Measurements from ENCODE around the gene TNNI2.

TNNI2 gene

GRCh38 chr11:1822648-1823375 lies 16.0 kb upstream of the TNNI2 start:
- no peak for DNase-seq

GRCh38 chr11:1823376-1824220 lies 15.2 kb upstream of the TNNI2 start:
- DNase-seq: no peak

- no peak for DNase-seq
Observed at GRCh38 chr11:1824221-1825038, 14.4 kb upstream of the TNNI2 start.

GRCh38 chr11:1825039-1825740 lies 13.6 kb upstream of the TNNI2 start:
- peak; percentile 15 to 54 for DNase-seq

GRCh38 chr11:1825785-1826451 lies 12.9 kb upstream of the TNNI2 start:
- DNase-seq: no peak

DNA sequence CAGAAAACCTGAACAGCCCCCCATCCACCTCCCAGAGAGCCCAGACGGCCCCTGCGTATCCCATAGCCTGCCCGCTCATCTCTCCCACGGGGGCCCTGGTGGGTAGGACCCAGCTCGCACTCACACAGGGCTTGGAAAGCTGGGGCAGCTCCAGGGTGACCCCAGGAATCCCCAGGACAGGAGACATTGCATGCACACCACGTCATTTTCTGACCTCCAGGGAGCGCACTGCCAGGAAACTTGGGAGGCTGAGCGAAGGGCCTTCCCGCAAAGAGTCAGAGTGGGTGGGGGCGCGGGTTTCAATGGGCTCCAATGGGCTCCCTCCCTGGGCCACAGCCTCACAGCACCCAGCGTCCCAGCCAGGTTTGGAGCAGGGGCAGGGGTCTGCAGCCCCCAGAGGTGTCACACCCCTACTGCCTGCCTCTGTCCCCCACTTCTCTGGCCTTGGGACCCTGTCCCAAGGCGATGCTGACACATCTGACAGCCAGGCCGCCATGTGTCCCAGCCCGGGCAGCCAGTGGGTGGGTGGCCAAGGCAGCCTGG lies 12.2 kb upstream of the TNNI2 start:
- DNase-seq: no peak

- no peak for DNase-seq
Observed at GRCh38 chr11:1827095-1827813, 11.5 kb upstream of the TNNI2 start.

- no peak for DNase-seq
Observed at GRCh38 chr11:1827931-1828330, 10.8 kb upstream of the TNNI2 start.

GRCh38 chr11:1828542-1828941 lies 10.2 kb upstream of the TNNI2 start:
- no peak for DNase-seq

DNA sequence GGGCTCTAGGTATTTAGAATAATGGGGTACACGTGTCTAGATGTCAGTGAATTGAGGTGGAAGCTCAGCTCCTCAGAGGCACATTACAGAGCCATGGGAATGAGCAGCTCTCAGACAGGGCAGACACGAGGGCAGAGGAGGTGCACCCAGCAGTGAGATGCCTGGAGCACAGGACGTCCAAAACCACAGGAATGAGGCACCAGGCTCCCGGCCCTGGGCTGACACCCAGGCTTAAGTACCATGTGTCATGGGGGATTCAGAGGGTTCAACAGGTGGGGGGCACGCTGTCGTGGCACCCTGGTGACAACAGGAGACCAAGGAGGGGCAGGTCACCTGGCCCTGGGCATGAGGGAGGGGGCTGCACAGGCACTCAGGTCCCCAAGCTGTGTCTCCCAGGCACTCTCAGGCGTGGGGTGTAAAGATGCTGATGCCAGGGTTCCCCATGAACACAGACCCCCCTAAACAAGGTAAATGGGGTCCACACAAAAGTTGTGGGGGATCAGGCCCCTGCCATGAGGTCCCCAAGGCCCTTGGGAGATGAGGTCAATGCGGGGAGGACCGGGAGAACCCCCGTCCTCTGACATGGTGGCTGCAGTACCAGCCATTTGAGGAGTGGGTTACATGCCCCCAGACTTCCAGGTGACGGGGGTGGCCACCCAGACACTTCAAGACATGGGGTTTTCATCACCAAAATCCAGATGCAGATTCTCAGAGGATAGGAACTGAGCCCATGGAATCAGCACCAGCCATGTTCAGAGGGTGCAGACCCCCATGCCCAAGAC lies 9.6 kb upstream of the TNNI2 start:
- no peak for DNase-seq

DNA sequence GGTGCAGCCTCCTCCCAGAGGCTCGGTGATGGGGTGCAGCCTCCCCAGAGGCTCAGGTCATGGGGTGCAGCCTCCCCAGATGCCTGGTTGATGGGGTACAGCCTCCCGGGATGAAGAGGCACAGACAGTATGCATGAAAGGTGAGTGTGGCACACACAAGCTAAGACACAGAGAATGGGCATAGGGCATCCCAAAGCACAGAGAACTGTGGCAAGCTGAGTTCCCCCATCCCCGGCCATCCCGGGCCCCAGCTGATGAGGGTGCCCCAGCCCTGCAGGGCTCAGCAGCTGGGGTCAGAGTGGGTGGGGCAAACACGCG lies 8.8 kb upstream of the TNNI2 start:
- no peak for DNase-seq

DNA sequence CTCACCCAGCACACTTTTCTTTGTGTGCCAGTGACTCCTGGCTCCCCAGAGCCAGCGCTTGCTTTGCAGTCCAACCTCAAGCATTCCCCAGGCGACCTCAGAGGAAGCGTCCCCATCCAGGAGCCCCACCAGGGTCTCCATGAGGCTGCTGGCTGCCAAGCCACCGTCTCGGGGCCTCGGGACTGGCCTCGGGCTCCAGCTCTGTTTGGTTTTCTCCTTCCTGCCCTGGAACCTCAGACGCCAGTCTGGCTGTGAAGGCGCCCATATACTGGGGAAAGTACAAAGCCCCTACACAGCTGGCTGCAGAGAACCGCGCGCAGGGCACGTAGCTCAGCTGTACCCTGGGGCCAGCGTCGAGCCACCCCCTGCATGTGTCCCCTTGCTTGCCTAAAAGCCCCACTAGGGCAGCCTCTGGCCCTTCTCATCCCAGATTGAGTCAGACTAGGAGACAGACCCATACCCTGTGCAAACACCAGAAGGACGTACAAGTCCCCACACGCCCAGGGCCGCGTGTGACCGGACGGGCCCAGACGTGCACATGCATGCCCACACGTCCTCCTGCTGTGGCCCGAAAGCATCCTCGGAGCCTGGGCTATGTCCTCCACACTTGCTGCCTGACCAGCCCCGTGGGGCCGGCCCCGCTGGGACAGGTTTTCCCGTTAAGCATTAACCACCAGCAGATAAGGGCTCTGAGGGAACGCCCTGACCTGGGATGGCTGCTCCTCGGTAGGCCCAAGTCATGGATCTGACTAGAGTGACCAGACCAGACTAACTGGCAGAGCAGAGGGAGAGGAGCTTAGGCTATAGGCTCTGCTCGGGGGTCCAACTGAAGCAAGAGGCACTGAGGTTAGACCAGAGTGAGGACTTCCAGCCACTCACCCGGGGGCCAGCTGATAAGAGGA lies 8.2 kb upstream of the TNNI2 start:
- no peak for DNase-seq

- no peak for DNase-seq
Observed at GRCh38 chr11:1831338-1832210, 7.2 kb upstream of the TNNI2 start.

GRCh38 chr11:1832211-1832919 lies 6.4 kb upstream of the TNNI2 start:
- DNase-seq: peak in 1 of 2 donors; percentile 43

DNA sequence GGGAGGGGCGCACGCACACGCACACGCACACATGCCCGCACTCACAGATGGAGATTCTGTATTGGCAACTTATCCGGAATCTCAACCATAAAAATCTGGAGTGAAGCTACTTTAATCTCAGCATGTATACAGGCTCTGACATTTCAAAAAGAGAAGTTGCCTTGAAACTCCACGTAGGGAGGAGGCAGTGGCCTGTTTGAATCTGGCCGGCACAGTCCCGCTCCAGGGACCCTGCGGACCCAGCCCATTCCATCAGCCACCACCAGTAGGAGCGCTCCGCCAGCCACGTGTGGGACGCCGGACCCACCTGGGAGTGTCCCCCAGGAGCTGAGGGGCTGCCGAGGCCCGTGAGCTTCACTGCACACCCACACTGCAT lies 5.9 kb upstream of the TNNI2 start:
- DNase-seq: peak in 1 of 2 donors; percentile 37

DNA sequence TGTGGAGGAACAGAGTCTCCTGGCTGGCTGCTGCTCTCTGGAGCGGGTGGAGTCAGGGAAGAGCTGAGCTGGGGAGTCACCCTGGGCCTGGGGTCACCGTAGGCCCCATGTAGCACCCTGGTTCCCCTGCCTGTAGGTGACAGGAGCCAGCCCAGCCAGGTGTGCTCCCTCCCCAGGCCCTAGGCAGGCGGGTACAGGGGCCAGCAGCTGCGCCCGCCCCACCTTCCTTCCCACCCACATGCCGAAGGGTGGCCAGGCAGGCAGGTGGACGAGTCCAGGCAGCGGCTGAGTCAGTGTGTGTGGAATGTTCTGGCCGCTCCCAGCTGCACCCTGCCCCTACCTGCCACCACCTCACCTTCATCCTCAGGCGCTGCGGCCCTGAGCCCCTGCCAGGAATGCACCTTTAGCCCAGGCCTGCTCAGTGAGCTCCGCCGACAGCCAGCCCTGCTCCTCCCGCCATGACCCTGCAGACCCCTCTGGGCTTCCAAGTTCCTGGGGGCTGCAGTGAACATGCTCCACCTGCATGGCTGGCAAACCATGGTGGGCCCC lies 4.6 kb upstream of the TNNI2 start:
- DNase-seq: no peak
